Amniotic stem cell (primary cell): ENCODE results near the gene USH1C.

Experiments
- DNase-seq: peaks from one replicate; lab custom pipeline; 2025; lab: John Stamatoyannopoulos, UW

Gene USH1C

DNA sequence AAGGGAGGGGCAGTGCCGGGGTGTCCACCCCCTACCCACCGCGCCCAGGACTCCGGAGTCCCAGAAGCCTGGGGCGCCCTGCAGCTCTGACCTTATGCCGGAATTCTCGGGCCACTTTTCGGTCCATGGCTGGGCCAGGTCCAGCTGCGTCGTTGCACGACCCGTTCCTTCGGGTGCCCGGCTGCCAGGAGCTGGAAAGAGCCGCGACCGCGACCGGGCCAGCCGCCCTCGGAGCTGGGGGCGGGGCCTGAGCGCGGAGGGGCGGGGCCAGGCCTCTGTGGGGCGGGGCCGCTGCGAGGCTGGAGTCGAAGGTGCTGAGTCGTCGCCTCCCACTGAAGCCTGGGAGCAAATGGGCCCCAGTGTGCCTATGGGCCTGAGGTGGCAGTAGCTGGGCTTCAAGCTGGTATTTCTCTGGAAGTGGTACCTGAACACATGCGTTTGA, at the start of gene USH1C:
Gene USH1C, minus strand, starts transcription at position 236 of the 442 bp plus-strand sequence. Its CDS starts 109 bp downstream, at position 127.
- DNase-seq = no peak

DNA sequence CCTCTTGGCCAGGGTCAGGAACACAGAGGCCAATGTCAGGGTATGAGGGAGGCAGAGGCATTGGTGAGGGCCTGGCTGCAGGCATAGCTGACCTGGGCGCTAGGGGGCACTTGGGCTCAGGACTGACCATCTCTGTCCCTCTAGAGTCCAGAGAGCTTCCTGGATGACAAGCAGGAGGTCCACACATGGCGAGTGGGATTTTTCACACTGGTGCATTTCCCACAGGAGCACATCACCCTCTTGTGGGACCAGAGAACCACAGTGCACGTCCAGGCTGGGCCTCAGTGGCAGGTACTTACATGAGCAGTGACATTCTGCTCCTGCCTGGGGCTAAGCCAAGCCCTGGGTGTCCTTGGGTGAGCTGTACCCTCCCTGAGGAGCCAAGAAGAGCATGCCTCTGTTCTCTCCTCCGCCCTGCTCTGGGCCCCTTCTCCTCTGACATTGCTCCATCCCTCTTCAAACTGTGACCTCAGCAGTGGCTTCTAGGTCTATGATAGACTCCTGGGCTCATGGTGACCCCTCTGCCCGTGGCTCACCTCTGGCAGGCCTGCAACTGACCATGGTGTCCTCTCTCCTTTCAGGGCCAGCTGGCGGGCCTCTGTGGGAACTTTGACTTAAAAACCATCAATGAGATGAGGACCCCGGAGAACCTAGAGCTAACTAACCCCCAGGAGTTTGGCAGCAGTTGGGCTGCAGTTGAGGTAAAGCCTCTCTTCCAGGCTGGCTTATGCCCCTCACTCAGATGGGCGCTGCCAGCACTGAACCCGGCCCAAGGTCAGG, 49.4 kb upstream of the USH1C start:
- no peak for DNase-seq

DNA sequence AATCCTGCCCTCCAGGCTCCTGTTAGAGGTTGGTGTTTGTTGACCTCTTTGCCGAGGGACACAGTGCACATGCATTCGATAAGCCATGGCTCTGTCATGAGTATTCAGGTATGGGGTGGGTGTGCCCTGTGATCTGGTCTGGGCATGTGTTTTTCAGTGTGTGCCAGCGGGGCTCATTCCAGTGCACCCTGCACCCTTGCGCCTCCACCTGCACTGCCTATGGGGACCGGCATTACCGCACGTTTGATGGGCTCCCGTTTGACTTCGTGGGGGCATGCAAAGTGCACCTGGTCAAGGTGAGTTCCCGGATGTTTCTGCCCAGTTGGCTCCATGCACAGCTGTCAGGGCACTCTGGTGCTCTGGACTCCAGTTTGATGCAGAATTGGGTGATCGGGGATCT, 47.1 kb upstream of the USH1C start:
- no peak for DNase-seq

DNA sequence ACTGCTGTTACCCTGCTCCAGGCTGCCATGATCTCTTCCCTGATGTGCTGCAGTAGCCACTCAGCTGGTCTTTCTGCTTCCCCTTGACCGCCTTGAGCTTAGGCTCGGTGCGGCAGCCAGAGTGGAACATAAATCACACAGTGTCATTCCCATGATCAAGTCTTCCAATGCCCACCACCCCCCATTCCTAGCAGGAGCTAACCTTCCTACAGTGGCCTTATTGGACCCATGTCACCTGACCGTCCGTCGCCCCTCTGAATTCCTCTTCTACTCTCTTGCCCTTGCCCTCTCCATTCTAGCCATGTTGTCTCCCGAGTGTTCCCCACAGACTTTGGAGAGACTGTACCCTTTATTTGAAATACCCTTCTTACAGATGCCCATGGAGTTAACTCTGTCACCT, 46.2 kb upstream of the USH1C start:
- DNase-seq = no peak

DNA sequence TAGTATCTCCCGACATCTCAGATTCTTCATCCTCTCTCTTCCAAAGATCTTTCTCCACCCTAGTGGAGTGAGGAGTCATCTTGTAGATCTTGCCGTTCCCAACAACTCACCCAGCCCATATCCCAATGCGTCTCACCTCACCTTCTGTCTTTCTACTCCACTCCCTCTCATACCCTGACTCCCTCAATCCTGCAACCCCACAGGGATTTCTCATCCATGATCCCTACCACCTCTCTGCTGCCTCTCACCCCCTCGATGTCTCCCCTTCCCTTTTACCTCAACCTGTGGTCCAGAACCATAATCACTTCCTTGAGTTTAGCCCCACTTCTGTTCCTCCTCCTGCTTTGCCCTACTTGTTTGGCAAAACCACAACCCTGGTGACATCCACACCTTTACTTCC, 44.5 kb upstream of the USH1C start:
- DNase-seq = no peak

DNA sequence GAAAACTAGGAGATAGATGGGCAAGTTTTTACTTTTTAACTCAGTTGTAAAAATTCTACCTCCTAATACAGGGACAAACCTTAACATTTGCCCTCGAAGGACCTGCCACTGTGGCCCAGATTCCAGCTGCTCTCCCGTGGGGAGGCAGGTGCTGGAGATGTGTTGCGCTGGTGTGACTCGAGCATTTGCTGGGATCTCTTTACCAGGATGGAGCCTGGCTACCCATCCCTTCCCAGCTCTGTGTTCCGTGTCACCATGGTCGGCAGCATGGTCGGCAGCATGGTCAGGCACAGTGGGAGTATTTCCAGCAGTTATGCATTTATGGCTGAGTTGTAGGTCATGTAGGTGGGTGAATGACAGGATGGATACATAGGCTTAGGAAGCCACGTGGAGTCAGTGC, 44.0 kb upstream of the USH1C start:
- DNase-seq = no peak

DNA sequence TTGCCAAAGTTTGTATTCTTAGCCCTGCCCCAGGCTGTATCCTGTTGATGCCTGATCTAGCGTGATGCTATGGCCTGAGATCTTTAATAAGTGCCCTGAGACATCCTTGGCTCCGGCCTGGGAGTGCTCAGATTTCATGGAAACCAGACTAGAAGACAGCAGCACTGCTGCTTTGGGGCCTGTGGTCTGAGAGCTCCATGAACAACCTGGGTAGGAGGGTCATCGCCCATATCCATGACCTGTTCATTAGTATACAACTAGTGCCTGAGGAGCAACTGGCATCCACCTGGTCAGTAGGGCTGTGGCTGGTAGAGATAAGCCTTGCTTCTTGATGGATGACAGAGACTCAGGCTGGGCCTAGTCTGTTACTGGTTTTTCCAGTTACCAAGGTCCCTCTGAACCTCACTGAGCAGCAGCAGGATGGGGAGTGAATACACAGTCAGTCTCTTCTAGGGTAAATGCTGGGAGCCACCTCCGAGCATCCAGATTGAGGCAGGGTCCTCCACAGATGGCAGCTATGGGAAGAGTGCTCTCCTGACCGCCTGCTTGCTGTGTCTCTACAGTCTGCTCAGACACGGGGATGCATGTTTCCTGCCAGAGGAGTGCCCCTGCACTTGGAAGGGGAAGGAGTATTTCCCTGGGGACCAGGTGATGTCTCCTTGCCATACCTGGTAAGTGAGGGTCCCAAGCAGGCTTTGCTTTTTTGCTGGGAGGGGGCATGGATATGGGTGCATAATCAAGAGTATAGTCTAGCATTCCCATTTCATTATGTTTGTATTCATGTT, 41.9 kb upstream of the USH1C start:
- no peak for DNase-seq

DNA sequence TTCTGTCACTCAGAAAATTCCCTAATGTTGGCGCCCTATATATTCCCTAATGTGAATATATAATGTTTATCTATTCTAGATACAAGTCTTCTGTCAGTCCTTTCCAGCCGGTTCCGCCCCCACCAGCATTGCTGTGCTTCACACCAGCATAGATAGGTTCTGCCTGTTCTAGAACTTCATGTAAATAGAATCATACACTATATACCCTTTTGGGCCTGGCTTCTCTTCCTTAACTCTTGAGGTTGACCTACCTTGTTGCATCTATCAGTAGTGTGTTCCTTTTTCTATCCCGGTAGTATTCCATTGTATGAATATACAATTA, 37.5 kb upstream of the USH1C start:
- no peak for DNase-seq

DNA sequence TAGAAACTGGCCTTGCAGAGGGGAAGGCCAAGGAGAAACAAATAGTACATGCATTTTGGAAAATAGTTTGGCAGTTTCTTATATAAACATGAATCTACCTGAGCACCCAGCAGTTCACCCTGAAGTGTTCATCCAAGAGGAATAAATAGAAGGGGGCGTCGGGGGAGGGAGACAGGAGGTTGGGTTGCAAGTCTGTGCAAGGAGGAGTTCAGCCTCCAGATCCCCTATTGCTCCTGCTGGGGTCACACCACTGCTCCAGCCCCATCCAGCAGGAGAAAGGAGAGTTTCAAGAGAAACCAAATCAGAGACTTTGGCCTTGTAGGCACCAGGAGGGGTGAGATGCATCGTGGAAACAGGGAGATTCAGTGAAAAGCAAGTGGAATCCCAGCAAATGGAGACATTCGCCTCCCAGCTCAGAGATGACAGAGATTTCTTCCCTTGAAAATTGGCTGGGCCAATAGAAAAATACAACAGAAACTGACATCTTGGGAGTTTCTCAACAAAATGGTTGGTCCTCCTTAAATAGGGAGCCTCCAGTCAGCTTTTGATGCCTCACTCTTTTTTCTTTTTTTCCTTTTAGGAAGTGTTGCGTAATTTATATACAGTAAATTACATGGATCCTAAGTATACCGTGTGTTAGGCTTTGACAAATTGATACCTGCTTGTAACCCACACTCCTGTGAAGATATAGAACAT, 37.0 kb upstream of the USH1C start:
- no peak for DNase-seq

DNA sequence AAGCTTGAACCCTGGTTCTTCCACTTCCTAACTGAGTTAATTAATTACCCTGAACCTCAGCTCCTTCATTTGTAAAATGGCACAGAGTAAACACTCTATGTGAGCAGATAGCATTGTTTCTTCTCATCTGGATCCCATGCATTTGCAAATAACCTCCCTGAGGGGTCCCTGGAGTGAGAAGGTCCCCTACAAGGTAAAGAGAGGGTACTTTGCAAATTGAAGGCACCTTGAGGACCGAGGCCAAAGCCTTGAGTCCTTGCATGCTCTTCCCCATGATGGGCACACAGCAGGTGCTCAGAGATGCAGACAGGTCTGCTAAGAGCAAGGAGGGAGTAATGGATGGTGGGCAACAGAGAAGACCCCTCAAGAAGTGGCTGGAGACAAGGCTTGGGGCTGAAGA, 36.1 kb upstream of the USH1C start:
- DNase-seq = no peak

DNA sequence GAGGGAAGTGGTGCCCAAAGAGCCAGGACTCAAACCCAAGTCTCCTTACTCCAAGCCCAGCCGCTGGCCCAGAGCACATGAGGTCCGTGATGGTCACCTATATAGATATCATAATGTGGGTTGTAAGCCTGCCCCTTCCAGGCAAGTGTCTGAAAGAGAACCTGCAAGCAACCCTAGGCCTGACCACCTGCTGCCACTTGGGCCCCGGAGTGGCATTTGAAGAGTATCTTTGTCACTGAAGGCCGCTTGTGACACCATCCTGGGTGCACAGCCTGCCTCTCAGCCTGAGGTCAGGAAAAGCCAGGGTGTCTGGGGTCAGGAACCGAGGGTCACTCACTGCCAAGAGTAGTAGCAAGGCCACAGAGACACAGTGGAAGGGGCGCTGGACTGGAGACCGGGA, 35.2 kb upstream of the USH1C start:
- no peak for DNase-seq

DNA sequence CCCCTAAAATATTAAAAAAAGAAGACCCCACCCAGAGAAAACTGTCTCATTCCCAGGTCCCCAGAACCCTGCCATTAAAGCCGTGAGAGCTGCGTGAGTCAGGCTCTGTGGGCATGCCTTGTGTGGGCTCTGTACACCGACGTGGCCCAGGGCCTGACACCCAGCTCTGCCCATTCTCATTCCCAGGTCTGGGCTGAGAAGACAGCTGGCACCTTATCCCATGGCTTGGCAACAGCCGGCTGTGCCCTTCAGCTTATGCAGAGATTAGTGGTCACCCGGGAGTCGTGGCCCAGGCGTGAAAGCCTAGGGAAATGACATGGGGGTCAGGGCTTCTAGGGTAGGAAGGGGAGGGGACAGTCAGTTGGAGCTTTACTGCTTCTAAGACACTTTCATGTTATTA, 34.7 kb upstream of the USH1C start:
- DNase-seq = no peak

DNA sequence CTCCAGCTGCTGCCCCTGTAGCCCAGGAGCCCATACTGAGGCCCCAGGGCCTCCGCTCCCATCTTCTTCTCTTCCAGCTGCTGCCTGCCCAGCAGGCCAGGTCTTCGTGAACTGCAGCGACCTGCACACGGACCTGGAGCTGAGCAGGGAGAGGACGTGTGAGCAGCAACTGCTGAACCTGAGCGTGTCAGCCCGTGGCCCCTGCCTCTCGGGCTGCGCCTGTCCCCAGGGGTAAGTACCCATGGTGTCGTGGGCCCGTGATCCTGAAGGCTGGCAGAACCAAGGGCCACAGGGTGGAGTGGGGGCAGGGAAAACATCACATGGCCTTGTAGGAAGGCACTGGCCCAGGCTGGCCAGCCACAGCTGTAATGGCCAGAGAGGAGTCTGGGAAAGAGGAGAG, 34.1 kb upstream of the USH1C start:
- no peak for DNase-seq

DNA sequence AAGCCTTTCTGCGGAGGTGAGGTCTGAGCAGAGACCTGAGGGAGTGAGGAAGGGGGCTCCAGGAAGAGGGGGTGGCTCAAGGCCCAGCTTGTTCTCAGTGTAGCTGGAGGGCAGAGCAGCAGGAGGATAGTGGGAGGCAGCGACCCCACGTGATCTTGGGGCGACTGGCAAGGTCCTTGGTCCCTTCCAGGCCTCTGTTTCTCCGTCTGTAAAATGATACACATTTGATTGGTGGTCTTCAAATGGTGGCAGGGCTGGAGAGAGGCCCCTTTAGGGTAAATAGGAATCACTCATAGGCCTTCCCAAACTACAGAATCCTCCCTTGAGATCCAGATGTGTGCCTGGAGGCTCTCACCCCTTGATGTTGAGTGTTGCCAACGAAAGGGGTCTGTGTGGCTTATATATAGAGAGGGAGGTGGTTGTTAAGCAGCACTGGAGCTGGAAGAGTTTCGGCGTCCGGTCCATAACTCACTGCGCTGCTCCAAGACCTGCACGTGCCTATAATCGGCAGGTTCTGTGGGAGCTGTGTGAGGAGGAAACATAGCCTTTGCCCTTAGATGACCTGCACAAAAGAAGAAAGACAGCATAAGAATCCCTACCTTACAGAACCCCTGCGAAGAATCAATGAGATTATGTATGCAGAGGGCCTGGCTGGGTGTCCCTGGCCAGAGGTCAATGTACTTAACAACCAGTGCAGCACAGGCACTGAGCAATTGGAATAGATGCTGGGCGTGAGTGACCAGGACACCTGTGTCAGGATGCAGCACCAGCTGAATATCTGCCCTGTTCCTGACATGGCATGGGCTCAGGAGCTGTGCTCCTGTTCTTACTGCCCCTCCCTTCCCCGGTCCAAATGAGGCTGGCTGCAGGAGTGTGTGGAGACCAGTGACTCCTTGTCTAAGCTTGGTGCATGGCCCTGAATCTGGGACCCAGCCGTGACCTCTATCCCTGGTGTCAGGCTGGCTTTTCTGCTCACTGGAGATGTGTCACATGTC, 31.5 kb upstream of the USH1C start:
- no peak for DNase-seq

DNA sequence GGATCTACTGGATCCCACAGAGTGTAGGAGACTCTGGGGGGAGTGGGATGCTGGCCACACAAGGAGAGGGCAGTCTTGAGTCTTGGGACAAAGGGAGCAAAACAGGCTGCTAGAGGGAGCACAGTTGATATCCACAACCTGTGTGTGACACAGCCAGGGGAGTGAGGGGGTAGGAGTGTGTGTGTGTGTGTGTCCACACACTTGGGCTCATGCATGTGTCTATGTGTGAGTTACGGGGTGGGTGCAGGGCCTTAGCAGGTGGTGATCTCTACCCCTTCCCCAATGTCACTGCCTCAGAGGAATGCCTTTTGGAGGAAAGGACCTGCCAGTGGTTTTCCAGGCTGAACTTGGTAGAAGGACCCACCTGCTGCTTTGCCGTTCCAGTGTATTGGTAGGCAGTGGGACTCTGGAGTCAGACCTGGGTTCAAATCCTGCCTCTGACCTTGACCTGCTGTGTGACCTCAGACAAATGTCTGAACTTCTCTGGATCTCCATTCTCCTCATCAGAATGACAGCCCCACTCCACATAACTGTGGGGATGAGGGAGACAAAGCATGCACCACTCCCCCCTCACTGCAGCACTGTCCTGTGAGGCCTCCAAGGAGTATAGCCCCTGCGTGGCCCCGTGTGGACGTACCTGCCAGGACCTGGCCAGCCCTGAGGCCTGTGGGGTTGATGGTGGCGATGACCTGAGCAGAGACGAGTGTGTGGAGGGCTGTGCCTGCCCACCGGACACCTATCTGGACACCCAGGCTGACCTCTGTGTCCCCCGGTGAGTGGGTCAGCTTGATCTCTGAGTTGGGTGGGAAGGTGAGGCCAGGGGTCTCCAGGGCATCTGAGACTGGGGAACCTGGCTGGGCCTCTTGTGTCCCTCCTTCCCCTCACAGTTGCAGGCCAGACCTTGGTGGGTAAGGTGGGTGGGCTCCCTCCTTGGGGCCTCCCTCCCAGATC, 30.2 kb upstream of the USH1C start:
- no peak for DNase-seq

DNA sequence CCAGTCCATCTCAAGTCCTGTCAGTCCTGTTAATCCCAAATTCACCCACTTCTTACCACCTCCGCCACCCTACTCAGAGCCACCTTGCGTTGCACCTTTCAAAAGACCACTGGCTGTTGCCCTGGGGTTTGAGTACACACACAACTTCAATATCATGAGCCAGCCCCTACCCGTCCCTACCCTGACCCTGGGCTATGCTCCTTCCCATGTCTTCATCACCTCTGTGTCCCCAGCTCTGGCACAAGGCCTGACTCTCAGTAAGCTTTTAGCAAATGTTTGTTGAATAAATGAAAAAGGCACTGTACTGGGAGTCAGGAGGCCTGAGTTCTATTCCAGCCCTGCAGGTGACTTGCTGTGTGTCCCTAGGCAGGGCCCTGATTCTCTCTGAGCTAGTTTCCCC, 29.3 kb upstream of the USH1C start:
- no peak for DNase-seq

DNA sequence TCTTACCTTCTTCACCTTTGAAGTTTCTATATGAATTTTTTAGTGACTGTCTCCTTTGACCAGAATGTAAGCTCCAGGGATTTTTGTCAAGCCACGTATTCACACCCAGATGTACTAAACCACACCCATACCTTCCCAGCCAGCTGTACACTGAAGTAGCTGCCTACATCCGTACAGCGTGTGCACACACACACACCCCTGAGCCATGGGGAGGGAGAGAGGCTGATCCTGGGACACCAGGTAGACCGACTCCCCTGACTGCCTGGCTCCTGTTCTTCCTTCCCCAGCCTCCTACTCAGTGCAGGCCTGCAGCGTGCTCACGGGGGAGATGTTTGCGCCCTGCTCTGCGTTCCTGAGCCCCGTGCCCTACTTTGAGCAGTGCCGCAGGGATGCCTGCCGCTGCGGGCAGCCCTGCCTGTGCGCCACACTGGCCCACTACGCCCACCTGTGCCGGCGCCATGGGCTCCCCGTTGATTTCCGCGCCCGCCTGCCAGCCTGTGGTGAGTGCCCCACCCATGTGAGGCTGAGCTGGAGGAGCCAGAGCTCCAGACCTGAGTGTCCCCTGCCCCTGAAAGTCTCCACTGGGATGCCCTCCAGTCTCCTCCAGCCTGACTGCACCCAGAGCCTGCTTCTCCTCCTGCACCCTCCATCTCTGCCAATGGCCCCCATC, 28.7 kb upstream of the USH1C start:
- no peak for DNase-seq

DNA sequence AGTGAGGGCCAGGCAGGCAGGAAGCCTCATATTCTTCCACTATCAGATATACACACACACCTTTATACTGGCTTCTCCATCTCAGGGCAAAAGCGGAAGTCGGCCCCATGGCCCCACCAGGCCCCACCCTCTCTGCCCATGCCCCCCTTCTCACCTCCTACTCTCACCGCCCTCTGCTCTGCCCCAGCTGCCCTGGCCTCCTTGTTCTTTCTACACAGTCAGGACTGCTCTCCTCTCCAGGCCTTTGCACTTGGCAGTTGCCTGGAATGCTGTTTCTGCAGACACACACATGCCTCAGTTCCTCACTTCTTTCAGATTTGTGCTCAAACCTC, 28.1 kb upstream of the USH1C start:
- DNase-seq = no peak

DNA sequence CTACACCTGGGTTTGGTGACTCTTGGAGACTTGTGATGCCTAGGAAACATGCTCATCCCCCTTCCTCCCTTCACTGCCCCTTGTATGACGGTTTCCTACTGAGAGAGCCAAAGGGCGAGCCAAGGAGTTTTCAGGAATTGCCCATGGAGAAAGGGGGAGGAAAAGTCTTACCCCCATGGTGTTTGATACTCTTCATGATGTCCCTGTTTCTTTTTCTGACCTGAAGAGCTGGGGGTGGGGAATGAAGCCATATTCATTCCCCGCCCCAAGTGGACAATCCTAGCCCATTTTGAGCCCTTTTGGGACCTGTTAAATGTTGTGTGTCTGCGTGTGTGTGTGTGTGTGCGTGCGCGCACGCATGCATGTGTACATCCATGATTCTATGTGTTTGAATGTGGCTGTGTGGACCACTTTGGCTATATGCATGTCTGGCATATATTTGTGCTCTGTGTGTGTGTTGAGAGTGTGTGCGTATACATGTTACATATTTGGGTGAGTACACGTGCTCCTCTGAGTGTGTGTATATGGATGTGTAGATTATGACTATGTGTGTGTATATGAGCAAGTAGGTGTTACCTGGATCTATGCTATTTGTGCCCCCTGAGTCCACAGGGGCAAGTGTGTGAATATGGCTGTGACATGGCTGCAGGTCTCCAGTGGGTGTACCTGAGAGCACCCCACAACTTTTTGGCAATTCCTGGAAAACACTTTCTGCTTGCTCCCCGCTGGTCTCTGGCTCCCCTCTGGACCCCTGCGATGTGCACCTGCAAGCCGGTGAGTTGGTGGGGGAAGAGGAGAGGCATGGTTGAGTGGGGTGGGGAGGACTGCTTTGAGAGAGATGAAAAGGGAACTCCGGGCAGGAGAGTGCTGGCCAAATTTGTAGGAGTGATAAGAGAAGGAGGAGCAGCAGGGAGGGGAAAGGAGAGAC, 27.5 kb upstream of the USH1C start:
- DNase-seq = no peak
